Fibroblast of skin of right biceps (primary cell): Measurements from ENCODE around the gene LCMT1.
"Not testable (repeated sequence)": the region's sequence is repeated elsewhere in the genome, so short reads cannot be mapped to it uniquely, and the experiment has no call there.

ENCODE experiments used
- DNase-seq: peaks from one replicate; pipeline ENCODE4 v3.0.0-alpha.2; 2013

The LCMT1 gene

GRCh38 chr16:25151996-25152395 lies 40.5 kb downstream of the LCMT1 start:
- DNase-seq: peak; percentile 36

DNA sequence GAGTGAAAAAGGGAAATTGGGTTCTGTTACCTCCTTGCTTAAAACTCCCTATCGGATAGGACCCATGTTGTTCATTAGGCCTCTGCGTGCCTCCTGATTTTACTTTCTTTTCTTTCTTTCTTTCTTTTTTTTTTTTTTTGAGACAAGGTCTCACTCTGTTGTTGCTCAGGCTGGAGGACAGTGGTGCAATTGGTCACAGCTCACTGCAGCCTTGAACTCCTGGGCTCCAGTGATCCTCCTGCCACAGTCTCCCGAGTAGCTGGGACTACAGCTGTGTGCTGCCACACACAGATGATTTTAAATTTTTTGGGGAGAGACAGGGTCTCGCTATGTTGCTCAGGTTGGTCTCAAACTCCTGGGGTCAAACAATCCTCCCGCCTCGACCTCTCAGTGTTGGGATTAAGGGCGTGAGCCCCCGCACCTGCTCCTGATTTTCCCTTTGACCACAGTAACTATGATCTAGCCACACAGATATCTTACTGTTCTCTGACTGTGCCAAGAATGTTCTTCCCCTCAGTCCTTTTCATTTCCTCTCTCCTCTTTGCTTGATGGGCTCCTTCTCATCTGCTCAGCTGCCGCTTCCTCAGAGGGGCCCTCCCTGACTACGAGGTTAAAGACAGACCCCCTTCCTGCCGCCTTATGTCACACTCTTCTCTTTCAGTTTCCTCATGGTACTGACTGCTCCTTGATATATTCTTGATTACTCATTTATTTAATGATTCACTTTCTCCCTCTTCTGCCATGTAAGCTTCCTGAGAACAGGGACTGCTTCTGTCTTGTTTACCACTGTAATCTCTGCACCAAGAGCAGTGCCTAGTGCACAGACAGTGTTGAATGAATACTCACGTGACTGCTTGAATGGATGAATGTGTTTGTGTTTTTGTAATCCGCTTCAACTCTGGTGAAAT lies 44.3 kb downstream of the LCMT1 start:
- DNase-seq: no peak

GRCh38 chr16:25157271-25157875 lies 45.8 kb downstream of the LCMT1 start:
- DNase-seq: no peak

DNA sequence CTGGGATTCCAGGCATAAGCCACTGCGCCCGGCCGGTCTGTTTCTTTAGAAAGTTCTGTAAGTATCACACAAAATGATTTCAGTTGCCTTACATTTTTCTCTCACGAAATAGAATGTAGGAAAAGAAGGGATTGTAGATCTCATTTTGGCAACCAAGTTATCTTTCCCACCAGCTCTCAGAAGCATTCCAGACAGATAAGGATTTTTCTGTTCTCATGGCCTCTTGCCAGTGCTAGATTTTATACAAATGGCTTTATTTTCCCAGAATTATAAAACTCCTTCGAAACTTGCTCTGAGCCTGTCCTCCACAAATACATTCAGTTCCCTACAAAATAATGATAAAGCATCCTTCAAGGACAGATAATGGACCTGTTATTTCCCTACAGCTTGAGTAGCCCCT lies 46.9 kb downstream of the LCMT1 start:
- DNase-seq: no peak

- DNase-seq: no peak
These were observed 50.3 kb downstream of the LCMT1 start for GRCh38 chr16:25161753-25162367.

DNA sequence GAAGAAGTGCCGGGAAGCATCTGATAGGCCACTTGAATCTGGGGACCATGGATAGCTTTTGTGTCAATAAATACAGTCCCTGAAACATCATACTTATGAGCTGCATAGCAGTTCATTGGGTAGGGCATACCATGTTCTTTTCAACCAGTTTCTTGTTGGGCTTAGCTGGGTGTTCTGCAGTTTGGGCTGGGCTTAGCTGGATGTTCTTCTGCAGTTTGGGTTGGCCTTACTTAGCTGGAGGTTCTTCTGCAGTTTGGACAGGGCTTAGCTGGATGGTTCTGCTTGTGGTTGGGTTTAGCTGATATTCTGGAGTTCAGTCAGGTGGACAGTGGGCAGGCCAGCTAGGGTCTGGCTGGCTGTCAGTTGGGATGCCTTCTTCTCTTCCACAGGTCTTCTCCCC lies 52.1 kb downstream of the LCMT1 start:
- DNase-seq: no peak

- no peak for DNase-seq
These were observed 53.7 kb downstream of the LCMT1 start for GRCh38 chr16:25165284-25165683.

DNA sequence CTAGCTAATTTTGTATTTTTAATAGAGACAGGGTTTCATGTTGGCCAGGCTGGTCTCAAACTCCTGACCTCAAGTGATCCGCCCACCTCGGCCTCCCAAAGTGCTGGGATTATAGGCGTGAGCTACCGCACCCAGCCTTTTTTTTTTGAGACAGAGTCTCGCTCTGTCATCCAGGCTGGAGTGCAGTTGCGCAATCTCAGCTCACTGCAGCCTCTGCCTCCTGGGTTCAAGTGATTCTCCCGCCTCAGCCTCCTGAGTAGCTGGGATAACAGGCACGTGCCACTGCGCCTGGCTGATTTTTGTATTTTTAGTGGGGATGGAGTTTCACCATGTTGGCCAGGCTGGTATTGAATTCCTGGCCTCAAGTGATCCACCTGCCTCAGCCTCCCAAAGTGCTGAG lies 56.4 kb downstream of the LCMT1 start:
- DNase-seq: not testable (repeated sequence)

DNA sequence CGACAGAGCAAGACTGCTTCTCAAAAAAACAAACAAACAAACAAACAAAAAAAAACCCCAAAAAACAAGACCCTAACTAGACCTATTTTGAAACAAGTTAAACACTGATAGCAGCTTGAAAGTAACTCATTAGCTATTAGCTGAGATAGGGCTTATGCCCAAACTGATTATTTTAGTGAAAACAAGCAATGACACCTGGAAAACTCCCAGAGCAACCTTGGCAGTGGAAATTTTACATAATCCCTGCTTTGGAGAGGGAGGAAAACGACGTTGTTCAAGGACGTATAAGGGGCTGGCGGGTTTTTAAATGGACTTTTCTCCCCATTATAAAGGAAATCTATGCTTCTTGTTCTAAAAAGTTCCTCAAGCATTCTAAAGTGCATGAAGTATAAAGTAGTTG lies 59.8 kb downstream of the LCMT1 start:
- DNase-seq: no peak

- DNase-seq: no peak
These were observed 61.3 kb downstream of the LCMT1 start for GRCh38 chr16:25172831-25173230.

DNA sequence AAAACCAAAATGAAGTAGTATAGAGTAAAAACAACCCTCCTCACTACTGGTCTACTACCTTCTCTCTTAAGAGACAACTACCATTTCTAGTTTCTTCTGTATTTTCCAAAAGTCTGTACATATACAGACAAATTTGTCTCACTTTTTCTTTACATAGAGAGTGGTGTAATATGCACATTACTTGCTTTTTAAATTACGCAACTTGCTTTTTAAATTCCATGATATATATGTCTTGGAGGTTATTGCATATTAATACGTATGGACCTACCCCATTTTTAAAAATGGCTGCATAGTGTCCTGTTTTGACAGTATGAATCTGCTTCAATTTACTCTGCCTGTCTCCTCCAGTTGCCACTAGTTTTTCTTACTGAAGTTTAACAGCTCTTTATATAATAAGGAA lies 62.7 kb downstream of the LCMT1 start:
- no peak for DNase-seq

DNA sequence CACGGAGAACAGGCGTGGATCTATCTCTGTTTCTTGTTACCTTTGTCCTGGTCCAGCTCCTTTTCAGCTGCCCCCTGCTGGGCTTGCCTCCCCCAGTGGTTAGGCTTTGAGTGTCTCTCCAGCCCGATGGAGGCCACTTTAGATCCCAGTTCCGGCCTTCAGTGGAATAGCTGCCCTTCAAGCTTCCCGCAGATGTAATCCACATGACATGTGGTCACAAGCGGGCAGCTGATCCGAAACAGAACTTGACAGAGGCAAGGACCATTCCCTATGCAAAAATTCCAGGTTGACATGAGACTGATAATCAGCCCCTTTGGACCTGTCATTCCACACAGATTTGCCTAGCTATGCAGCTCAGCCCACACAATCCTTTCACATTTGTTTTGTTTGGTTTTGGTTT lies 64.6 kb downstream of the LCMT1 start:
- no peak for DNase-seq

GRCh38 chr16:25177512-25177830 lies 65.9 kb downstream of the LCMT1 start:
- no peak for DNase-seq

DNA sequence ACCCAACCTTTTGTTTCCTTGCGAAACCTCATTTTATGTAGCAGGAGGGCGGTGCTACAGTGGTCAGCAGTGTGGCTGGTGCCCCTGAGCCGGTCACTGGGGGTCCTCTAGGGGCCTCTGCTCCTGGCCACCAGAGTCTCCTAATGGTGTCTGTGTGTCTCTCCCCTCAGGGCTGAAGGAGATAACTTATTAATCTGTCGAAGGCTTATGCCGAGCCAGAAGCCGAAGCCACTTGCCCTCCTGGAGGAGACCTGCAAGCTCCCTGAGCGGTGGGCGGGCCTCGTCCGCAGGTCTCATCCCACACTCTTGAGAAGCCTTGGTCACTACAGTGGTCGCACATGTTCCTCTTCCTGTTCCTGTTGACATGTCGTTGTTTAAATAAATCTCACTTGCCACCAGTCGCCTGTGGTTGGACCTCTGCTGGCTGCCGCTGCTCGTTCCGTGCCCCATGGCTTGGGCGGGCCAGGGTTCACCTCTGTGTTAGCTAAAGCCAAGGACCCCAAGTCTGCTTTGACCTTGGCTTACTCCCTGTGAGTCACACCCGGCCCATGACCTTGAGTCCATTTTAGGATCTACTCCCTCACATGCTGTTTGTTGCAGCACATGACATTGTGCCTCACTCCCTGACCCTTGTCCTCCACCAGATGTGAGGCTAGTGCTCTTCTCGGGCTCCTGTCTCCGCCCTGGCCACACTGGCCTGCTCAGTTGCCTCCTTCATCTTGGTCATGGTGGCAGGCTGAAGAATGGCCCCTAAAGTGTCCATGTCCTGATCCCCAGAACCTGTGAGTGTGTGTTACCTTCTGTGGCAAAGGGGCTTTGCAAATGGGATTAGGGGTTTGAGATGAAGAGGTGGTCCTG lies 66.5 kb downstream of the LCMT1 start:
- DNase-seq: no peak

DNA sequence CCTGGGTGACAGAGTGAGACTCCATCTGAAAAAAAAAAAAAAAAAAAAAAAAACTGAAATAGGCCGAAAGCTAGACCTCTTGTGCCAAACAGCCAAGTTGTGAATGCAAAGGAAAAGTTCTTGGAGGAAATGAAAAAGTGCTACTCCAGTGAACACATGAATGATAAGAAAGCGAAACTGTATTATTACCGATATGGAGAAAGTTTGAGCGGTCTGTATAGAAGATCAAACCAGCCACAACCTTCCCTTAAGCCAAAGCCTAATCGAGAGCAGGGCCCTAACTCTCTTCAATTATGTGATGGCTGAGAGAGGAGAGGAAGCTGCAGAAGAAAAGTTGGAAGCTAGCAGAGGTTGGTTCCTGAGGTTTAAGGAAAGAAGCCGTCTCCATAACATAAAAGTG lies 69.7 kb downstream of the LCMT1 start:
- not testable (repeated sequence) for DNase-seq

- no peak for DNase-seq
These were observed 73.2 kb downstream of the LCMT1 start for GRCh38 chr16:25184771-25185170.

DNA sequence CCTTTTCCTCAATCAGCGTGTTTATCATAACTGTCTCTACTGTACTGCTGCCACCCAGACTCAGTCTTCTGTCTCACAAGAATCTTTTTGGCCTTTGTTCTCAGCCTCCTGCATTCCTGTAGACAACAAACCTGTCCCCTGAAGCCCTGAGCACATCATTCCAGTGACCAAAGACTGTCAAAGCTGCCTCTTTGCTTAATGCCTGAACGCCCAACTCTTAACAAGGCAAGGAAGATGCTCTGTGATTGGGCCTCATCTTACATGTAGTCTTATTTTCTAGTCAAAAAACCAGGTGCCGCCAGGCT lies 75.9 kb downstream of the LCMT1 start:
- no peak for DNase-seq

DNA sequence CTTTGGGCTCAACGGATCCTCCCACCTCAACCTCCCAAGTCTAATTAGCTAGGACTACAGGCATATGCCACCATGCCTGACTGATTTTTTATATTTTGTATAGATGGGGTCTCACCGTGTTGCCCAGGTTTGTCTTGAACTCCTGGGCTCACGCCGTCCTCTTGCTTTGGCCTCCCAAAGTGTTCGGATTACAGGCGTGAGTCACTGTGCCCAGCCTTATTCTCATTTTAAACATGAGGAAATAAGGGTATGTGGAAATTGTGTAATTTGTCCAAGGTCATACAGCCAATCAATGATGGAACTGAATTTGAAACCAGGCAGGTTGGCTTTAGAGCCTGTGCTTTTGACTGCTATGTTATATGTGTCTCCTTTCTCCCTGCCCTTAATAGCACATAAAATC lies 77.8 kb downstream of the LCMT1 start:
- DNase-seq: no peak

GRCh38 chr16:25192096-25192495 lies 80.6 kb downstream of the LCMT1 start:
- DNase-seq: peak; percentile 67

- no peak for DNase-seq
These were observed 82.8 kb downstream of the LCMT1 start for GRCh38 chr16:25194273-25194878.

GRCh38 chr16:25198021-25198420 lies 86.5 kb downstream of the LCMT1 start:
- peak; percentile 17 for DNase-seq

- no peak for DNase-seq
These were observed 87.9 kb downstream of the LCMT1 start for GRCh38 chr16:25199457-25199856.

- DNase-seq: peak; percentile 68
These were observed 99.2 kb downstream of the LCMT1 start for GRCh38 chr16:25210758-25211157.
